Measurements from ENCODE around the gene CCDC28B. TPM values are rescaled to one million over a fixed set of nuclear protein-coding genes. Genes with fewer than 3 reads are reported as not detected.

Gene CCDC28B
- polyA plus RNA-seq, 3 donors, result 19.2 to 22.1 (median 21.8) TPM

- no peak for DNase-seq (ENCODE audit: low read depth in 3 of 3, low spot score in 2 of 3)
Measured at GRCh38 chr1:32192220-32192948, 8.0 kb upstream of the CCDC28B start.

GRCh38 chr1:32194984-32195383 lies 5.4 kb upstream of the CCDC28B start:
- no peak for DNase-seq (ENCODE audit: low read depth in 3 of 3, low spot score in 2 of 3)

GRCh38 chr1:32195531-32195930 lies 4.9 kb upstream of the CCDC28B start:
- DNase-seq (ENCODE audit: low read depth in 3 of 3, low spot score in 2 of 3), result no peak

DNA sequence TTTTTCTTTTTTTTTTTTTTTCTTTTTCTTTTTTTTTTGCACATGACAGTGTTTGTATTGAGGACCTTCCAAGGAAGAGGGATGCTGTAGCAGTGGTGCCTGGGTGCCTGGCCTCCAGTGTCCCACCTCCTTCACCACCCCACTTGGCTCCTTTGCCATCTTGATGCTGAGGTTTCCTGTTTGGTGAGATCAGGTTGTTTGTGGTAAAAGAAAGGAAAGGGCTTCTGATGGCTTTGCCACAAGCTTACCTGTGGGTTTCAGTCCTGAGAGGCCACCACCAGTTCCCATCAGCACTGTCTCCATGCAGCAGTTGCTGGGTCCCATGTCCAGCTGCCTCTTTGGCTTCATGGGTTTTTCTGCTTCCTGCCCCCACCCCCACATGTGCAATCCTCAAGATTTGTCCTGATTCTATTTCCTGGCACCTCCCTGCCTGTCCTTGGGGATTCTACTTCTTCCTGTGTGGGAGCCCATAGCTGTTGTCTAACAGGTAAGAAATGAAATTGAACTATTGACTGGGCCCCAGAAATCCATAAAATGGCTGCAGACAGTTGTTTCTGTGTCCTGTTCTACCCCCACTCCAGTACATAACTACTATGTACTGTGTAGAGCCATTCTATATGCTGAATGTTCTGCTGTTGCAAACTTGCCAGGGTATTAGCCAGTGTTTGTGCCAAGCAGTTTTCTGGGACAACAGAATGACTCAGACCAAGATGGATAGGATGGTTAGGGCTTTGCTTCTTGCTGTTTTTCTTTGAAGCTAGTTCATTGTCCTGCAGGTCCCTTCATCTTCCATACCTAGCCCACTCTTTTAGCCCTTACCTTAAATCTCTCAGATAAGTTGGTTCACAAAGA lies 4.2 kb upstream of the CCDC28B start:
- no peak for DNase-seq (ENCODE audit: low read depth in 3 of 3, low spot score in 2 of 3)

GRCh38 chr1:32197074-32197473 lies 3.3 kb upstream of the CCDC28B start:
- no peak for DNase-seq (ENCODE audit: low read depth in 3 of 3, low spot score in 2 of 3)

- no peak for DNase-seq (ENCODE audit: low read depth in 3 of 3, low spot score in 2 of 3)
Measured at GRCh38 chr1:32197837-32198236, 2.6 kb upstream of the CCDC28B start.

- DNase-seq (ENCODE audit: low read depth in 3 of 3, low spot score in 2 of 3), result no peak
Measured at GRCh38 chr1:32198237-32199042, 2.0 kb upstream of the CCDC28B start.

DNA sequence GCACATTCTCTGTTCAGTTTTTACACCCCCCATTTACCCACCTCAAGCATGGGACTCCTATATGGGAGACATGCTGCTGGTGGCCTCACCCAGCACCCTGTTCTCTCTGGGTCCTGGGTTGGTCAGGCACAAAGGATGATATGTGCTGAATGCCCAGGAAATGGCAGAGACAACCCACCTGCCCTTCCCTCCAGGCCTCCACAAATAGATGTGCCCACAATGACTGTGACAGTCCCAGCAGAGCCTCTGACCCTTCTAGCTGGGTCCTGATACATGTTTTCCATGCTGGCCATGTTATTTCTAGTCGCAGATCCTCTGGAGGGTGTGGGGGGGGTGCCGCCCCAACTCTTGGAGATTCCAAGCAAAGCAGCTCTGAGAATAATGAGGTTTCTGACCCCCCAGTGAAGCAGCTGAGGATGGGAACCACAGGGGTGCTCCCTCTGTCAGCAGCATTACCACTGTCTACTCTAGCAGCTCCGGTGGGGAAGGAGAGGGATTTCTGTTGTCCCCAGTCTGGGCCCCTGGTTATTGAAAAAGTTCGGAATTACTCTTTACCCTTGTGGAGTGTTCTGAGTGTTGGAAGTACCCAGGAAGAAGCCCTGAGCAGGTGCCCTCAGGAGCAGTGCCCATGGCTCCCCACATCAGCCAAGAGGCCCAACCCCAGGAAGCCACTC lies 1.2 kb upstream of the CCDC28B start:
- no peak for DNase-seq (ENCODE audit: low read depth in 3 of 3, low spot score in 2 of 3)

DNA sequence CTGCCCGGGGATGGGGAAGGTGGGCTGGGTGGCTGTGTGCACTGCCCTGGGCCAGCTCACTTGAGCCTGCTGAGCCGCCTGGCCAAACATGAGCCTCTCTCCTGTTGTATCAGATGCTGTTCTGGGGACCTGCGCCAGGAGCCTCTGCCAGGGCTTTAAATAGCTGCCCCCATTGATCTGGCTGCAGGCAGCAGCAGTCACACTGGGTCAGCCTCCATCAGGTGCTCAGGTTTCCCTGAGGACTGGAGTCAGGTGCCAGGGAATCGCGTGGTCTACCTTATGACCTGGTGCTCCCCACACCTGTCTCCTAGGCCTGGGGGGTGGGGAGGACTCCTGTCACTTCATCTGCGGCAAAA lies 700 bp upstream of the CCDC28B start:
- DNase-seq (ENCODE audit: low read depth in 3 of 3, low spot score in 2 of 3), result no peak

DNA sequence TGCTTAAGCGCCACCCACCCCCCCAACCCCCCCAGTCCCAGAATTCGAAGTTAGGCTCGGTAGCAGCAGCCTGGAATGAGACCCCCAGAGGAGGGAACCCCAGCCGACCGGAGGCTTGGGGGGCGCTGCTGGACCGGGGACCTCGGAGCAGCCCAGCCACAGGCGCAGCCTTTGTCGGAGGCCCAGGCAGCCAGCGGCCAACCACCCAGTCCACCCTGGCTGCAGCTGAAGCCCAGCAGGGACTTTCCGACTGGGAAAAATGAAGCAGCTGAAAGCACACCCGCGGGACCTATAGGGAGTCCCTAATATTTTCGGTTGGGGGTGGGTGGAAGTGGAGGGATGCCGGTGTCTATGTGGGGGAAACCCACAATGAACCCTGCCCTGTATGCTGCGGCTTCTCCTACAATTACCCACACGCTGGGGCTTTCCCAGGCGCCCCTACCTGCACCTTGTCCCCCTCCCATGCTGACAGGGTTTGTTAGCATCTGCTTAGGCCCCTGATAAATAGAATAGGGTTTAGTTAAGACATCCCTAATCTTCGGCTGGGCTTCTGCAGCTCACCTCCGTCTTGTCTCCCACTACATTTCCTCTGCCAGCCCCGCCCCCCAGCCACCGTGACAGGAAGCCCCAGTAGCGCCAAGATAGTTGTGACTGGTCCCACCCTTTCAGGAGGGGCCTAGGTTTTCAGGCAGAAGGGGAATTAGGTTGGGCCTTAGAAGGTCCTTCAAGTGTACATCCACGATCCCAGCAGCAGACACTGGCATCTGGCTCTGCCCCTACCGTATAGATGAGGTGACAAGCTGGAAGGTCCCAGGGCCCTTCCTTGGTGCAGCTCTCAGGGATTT lies 838 bp downstream of the CCDC28B start:
- DNase-seq (ENCODE audit: low read depth in 3 of 3, low spot score in 2 of 3), result peak in 1 of 3 donors; percentile 45

- DNase-seq (ENCODE audit: low read depth in 3 of 3, low spot score in 2 of 3), result peak in 1 of 3 donors; percentile 19
Measured at GRCh38 chr1:32204943-32205361, 4.6 kb downstream of the CCDC28B start.

DNA sequence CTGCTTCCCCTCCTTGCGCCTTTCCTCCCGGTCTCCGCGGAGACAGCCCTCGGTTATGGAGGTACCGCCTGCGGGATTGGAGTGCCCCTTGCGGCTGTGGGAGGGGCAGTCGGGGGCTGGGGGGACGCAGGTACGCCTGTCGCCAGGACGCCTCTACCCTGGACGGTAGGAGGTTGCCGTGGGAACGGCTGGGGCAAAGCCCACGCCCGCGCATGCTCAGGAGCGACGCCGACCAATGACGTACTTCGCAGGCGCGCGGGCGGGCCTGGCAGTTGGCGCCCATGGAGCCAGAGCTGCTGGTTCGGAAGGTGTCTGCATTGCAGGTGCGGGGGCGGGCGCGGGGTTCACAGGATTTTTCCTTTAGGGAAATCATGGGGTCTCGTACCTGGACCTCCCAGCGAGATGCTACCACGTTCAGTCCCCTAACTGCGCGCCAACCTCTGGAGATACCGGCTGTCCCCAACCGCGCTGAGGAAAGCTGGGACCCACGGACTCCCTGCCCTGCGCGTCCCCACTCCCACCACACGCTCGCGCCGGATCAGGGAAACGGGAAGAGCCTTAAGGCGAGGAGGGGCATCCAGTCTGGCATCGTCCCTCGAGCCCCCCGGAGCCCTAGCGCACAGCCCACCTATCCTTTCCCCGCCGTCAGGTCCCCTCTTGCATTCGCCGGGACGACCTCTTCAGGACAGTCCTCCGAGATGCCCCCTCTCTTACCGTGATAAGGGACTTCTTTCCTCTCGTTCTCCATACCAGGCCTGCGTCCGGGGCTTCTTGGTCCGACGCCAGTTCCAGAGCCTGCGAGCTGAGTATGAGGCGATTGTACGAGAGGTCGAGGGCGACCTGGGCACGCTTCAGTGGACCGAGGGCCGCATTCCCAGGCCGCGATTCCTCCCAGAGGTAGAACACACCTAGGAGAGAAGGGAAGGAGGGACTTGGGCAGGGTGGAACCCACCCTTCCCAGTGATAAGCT lies 5.3 kb downstream of the CCDC28B start, which contains the start of gene IQCC:
TSS of gene IQCC (plus strand) at position 271 of the 970 bp plus-strand sequence. CDS start at position 282, 11 bp downstream.
- peak in 2 of 3 donors; percentile 85 to 90 for DNase-seq (ENCODE audit: low read depth in 3 of 3, low spot score in 2 of 3)

DNA sequence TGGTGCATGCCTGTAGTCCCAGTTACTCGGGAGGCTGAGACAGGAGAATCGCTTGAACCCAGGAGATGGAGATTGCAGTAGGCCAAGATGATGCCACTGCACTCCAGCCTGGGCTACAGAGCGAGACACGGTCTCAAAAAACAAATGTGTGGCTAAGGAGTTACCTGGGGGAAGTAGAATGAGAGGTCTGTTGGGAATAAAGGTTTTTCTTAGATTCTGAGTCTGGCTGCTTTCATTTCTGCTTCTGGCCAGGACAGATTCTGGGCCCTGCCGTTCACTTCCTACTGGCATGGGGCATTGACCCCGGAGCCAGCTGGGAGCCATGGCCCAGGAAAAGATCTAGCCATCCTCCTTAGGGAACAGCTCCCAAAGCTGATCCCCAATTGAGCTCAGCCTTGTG lies 8.1 kb downstream of the CCDC28B start:
- no peak for DNase-seq (ENCODE audit: low read depth in 3 of 3, low spot score in 2 of 3)

DNA sequence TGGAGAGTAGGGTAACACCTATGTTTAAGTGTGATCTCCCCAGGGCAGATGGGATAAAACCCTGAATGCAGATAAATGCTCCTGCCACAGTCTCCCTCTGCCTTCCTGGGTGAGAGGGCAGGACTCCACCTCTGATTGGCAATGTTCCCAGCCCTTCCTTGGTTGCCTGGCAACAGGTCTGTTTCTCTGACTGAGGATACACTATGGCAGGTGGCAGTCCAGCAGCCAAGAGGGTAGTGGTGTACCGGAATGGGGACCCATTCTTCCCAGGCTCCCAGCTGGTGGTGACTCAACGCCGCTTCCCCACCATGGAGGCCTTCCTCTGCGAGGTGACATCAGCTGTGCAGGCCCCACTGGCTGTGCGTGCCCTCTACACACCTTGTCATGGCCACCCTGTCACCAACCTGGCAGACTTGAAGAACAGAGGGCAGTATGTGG lies 8.5 kb downstream of the CCDC28B start, which contains the start of gene DCDC2B:
TSS of gene DCDC2B (plus strand) at position 199 of the 438 bp plus-strand sequence. CDS start at position 204, 5 bp downstream.
- no peak for DNase-seq (ENCODE audit: low read depth in 3 of 3, low spot score in 2 of 3)

DNA sequence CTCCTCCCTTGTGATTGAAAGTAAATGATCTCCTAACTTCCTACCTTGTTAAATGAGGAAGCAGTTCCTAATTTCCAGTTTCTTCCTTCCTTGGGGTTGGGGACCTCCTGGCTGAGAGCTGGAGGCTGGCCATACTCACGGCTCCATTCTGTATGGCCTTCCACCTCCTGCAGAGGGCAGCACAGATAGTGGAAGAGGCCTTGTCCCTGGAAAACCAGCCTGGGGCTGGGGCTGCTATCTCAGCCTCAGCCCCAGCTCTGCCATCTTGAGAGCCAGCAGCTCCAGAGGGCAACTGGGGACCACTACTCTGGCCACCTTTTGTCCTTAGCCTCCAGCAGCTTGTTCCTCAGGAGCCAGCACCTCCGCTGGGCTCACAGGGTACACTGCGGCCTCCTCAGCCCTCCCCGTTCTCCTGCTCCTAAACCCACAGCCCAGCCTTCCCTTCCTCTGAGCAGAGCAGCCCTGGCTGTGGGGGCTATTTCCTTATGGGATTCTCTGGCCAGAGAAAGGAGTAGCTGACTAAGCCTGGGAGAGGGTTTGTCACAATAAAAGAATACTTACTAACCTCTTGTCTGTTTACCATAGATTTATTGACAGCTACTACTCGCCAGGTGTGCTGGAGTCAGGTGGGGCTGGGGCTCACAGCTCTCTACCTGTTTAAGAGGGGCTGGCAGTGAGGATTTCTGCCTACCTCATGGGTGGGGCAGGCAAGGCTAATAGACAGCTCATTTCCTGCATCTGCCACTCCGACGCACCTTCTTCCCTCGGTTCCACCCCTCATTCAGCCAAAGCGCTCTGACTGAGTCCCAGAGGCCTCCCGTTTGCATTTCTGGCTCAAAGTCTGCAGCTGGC lies 15.5 kb downstream of the CCDC28B start:
- DNase-seq (ENCODE audit: low read depth in 3 of 3, low spot score in 2 of 3), result no peak

DNA sequence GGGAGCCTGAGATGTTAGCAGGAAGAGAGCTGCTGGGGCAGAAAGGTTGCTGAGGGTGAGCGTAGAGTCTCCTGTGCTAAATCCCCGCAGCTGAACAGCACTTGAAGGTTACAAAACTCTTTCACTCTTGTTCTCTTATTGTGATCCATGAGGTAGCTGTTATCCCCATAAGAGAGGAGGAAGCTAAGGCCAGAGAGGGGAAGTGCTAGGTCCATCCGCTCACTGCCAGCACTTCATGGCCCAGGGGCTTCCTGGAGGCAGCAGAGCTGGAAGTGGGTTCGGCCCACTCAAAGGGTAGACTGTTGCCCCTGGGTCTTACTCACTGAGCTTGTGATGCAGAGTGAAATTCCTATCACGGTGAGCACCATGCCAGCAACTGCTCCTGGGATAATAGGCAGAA lies 16.2 kb downstream of the CCDC28B start:
- no peak for DNase-seq (ENCODE audit: low read depth in 3 of 3, low spot score in 2 of 3)

DNA sequence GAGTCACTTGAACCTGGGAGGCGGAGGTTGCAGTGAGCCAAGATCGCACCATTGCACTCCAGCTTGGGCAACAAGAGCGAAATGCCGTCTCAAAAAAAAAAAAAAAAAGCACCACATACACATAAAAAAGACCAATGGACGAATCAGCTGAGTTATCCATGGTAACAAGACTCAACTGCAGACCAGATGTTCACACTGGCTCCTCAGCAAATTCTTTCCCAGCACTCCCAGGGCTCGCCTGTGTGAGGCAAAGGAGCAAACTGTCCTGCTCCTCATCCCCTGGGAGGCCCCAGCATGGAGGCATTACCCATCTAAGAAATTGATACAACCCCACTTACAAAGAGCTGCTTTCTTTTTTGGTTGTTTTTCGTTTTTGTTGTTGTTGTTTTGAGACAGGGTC lies 18.6 kb downstream of the CCDC28B start:
- no peak for DNase-seq (ENCODE audit: low read depth in 3 of 3, low spot score in 2 of 3)

Data from right renal cortex interstitium (tissue), 3 donors.